Epithelial cell of esophagus (primary cell): ENCODE results near the gene ALG5.
A peak's percentile ranks its signal among the peaks of the same experiment; 100 is the strongest.

Experiments
- DNase-seq: peaks from one replicate; pipeline ENCODE4 v3.0.0; 2010; ENCODE audit warnings: low read depth
- H3K4me3 ChIP-seq: 2 replicates; pipeline ENCODE4 v1.5.1; 2011; ENCODE audit warnings: mild to moderate bottlenecking, low read length, control low read depth
- TF ChIP-seq, protein P1 (sequence below): IDR thresholded peaks from 2 replicates; pipeline ENCODE4 v1.5.1; 2011; ENCODE audit warnings: low read depth, mild to moderate bottlenecking, low read length, control low read depth, inconsistent platforms; ENCODE audit not compliant: insufficient read depth; ENCODE audit errors: missing control alignments

ALG5 gene

DNA sequence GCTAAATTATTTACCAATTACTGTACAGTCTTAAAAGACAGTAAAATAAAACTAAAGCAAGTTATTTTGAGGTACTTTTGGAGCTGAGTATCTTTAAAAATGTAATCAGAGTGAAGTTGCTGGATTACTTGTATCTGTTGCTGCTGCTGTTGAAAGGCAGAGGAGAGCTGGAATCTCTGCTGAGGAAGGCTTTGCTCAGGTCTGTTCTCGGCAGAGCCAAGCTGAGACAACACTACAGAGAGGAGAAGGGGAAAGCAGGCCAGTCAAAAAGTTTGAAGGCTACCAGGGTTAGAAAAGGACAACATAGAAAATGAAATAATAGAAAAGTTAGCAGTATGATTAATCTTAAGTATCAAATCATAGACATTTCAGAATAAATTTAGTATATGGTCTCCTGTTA lies 11.3 kb upstream of the ALG5 start:
- TF ChIP-seq, protein P1, sequence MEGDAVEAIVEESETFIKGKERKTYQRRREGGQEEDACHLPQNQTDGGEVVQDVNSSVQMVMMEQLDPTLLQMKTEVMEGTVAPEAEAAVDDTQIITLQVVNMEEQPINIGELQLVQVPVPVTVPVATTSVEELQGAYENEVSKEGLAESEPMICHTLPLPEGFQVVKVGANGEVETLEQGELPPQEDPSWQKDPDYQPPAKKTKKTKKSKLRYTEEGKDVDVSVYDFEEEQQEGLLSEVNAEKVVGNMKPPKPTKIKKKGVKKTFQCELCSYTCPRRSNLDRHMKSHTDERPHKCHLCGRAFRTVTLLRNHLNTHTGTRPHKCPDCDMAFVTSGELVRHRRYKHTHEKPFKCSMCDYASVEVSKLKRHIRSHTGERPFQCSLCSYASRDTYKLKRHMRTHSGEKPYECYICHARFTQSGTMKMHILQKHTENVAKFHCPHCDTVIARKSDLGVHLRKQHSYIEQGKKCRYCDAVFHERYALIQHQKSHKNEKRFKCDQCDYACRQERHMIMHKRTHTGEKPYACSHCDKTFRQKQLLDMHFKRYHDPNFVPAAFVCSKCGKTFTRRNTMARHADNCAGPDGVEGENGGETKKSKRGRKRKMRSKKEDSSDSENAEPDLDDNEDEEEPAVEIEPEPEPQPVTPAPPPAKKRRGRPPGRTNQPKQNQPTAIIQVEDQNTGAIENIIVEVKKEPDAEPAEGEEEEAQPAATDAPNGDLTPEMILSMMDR, result no peak
- no peak for DNase-seq
- no peak overlapping the region for H3K4me3 ChIP-seq

DNA sequence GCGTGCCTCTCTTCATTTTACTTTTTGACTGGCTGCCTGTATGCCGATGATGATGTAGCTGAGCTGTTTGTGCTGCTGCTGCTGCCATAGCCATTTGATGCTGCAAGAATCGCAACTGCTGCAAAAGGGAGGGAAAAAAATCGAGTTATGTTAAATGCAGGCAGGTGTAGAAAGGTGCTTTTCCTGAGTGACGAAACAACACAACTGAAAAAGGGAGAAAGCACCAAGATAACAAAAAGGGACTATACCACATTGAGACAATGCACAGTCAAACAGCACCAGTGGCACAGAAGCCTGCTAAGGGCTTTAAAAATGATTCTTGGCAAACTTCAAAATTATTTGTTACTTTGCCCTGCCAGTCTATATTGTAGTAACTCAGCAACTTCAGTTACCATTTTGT lies 10.6 kb upstream of the ALG5 start:
- no peak overlapping the region for H3K4me3 ChIP-seq
- TF ChIP-seq, protein P1, result no peak
- no peak for DNase-seq

DNA sequence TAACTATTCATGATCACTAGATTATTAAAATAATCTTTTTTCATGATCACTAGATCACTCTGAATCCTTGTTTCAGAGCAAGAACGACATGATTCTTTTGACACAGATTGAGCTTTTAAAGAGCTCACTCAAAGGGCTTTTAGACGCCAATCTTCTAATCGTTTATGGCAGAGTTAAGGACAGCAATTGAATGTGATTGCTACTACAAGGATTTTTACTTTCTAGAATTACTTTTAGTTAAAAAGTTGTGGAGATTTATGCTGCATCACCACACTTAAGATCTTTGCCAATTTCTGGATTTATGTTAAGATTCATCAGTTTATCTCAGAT lies 2.7 kb upstream of the ALG5 start:
- TF ChIP-seq, protein P1, result no peak
- H3K4me3 ChIP-seq, result peak overlapping the region; percentile 84
- no peak for DNase-seq

DNA sequence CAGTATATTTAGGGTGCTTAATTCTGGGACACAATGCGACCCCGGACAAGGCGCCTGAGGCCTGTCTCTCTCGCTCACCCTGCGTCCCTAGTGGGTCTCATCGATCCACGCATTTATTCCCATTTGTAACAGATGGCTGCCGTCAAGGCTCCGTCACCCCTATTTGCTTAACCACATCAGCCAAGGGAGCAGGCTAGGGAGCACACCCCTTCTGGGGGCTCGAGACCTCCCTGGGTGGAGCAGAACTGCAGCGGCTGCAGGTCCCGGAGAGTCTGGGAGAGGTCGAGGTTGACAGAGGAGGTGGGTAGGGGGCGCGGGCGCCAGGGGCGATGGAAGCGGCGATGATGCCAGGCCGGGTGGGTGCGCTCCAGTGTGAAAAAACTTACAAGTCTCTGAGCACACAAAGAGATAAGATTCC lies 507 bp downstream of the ALG5 start:
- H3K4me3 ChIP-seq, result peak overlapping the region; percentile 72
- peak; percentile 3 for DNase-seq
- TF ChIP-seq, protein P1, result no peak

DNA sequence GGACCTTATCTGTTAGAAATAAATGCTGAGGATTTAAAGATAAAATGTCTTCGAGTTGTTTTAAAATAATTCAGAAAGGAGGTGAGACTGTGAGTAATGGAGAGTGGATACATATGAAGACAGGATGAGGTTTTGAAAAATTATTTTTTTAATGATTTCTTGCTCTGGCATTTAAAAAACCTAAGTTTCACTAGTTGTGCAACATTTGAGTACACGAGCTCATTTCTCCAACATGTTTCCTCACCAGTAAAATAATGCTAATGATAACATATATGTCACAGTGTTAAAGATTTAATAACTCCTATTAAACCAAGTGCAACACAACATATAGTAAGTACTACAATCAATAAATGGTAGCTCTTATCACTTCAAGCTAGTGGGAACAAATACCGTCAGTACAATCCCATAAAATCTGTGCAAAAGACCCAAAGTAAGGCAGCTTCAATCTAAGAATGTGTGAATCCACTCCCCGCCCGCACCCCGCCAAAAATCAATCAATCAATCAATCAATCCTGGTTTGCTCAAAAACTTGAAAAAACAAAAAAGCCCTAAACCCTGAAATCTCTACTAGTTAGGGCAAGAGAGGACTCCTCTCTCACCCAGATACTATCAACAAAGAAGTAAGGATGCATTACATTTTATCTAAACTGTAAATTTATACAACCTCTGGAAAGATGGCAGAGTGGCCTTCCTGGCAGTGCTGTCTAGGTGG lies 1.3 kb downstream of the ALG5 start:
- DNase-seq, result no peak
- H3K4me3 ChIP-seq, result peak overlapping the region; percentile 72
- TF ChIP-seq, protein P1, result no peak

DNA sequence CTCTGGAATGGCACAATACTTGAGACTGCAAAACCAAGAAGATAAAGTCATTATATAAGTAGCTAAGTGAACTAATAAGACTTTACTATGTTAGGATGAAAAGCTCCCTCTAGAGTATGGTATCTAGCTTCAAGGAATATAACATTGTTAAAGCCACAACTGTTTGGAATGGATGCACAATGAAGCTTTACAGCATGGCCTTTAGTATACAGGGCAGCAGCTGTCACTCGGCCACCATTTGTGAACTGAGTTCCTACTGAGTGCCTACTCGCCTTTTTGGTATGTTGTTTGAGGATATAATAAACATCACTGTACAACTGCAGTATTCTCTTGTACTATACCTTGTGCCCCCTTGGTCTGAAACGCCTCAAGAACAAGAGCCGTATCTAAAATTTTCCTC lies 6.8 kb downstream of the ALG5 start:
- DNase-seq, result no peak
- TF ChIP-seq, protein P1, result no peak
- no peak overlapping the region for H3K4me3 ChIP-seq
